ENCODE data around the gene SUPT3H.

Gene SUPT3H

DNA sequence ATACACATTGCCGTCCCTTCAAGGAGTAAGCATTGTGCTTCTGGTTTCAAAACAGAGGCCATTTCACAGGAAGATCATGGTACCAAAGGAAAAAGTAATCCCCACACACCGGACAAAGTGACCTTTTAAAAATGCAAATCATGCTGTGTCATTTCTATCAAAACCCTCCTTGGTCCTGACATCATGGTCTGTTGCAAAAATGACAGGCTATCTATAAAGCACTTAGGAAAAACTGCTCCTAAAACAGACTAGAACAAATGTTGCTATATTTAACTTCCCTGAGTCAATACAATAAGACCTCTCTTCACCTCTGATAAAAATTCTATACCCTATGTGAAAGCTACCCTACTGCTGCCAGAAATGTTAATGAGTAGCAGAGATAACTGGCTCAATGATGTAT is 403.2 kb downstream of the SUPT3H start:
- Histone ChIP-seq H3K27ac (ENCODE audit: low read depth, low read length) (no peak overlapping the region), H3K23ac (ENCODE audit: low read length) (no peak overlapping the region), H3K4me2 (ENCODE audit: low read length) (no peak overlapping the region), H2BK15ac (replicated peaks; ENCODE audit: low read depth) (no peak overlapping the region), H3K79me2 (ENCODE audit: control insufficient read depth, insufficient read depth, low read length) (no peaks in the 10 kb centered on the region), H3K4ac (ENCODE audit: low read depth, low read length) (no peak overlapping the region), H2BK120ac (ENCODE audit: low read depth, low read length) (no peak overlapping the region), H4K8ac (ENCODE audit: low read depth, low read length) (no peak overlapping the region), H3K36me3 (ENCODE audit: control insufficient read depth, insufficient read depth, low read length) (no peaks in the 10 kb centered on the region), H4K5ac (ENCODE audit: low read length) (no peak overlapping the region), H2AK5ac (ENCODE audit: low read length) (no peak overlapping the region), H3K27me3 (ENCODE audit: insufficient read depth, low read length, poor library complexity) (no peaks in the 10 kb centered on the region), H3K4me3 (ENCODE audit: low read length) (no peak overlapping the region), H3K56ac (ENCODE audit: low read length) (no peak overlapping the region), H3K4me1 (ENCODE audit: control insufficient read depth, low read depth, low read length) (no peaks in the 10 kb centered on the region), H3K79me1 (ENCODE audit: low read length) (no peaks in the 10 kb centered on the region), H3K9ac (ENCODE audit: low read length) (no peak overlapping the region), H2BK5ac (ENCODE audit: low read length) (no peak overlapping the region), H3K18ac (ENCODE audit: low read length) (no peak overlapping the region)
- DNase-seq: no peak
- no CpG with 5 or more reads among the region's 2 CpGs for WGBS (ENCODE audit: extremely low coverage, insufficient coverage, low lambda C conversion rate)

GRCh38 chr6:44972709-44973108 is 405.0 kb downstream of the SUPT3H start:
- H3K4me3 ChIP-seq (ENCODE audit: low read length): no peak overlapping the region
- no peak overlapping the region for H2BK120ac ChIP-seq (ENCODE audit: low read depth, low read length)
- no peak overlapping the region for H4K8ac ChIP-seq (ENCODE audit: low read depth, low read length)
- no peak overlapping the region for H3K4me2 ChIP-seq (ENCODE audit: low read length)
- no peak overlapping the region for H2AK5ac ChIP-seq (ENCODE audit: low read length)
- H2BK15ac ChIP-seq (replicated peaks; ENCODE audit: low read depth): no peak overlapping the region
- H3K56ac ChIP-seq (ENCODE audit: low read length): no peak overlapping the region
- no peaks in the 10 kb centered on the region for H3K36me3 ChIP-seq (ENCODE audit: control insufficient read depth, insufficient read depth, low read length)
- H2BK5ac ChIP-seq (ENCODE audit: low read length): no peak overlapping the region
- no CpG with 5 or more reads among the region's 3 CpGs for WGBS (ENCODE audit: extremely low coverage, insufficient coverage, low lambda C conversion rate)
- no peaks in the 10 kb centered on the region for H3K4me1 ChIP-seq (ENCODE audit: control insufficient read depth, low read depth, low read length)
- no peaks in the 10 kb centered on the region for H3K79me1 ChIP-seq (ENCODE audit: low read length)
- H3K79me2 ChIP-seq (ENCODE audit: control insufficient read depth, insufficient read depth, low read length): no peaks in the 10 kb centered on the region
- no peak overlapping the region for H3K4ac ChIP-seq (ENCODE audit: low read depth, low read length)
- H3K9ac ChIP-seq (ENCODE audit: low read length): no peak overlapping the region
- no peak overlapping the region for H3K27ac ChIP-seq (ENCODE audit: low read depth, low read length)
- no peak overlapping the region for H4K5ac ChIP-seq (ENCODE audit: low read length)
- no peak overlapping the region for H3K23ac ChIP-seq (ENCODE audit: low read length)
- DNase-seq: peak; percentile 22
- H3K18ac ChIP-seq (ENCODE audit: low read length): no peak overlapping the region
- H3K27me3 ChIP-seq (ENCODE audit: insufficient read depth, low read length, poor library complexity): no peaks in the 10 kb centered on the region

DNA sequence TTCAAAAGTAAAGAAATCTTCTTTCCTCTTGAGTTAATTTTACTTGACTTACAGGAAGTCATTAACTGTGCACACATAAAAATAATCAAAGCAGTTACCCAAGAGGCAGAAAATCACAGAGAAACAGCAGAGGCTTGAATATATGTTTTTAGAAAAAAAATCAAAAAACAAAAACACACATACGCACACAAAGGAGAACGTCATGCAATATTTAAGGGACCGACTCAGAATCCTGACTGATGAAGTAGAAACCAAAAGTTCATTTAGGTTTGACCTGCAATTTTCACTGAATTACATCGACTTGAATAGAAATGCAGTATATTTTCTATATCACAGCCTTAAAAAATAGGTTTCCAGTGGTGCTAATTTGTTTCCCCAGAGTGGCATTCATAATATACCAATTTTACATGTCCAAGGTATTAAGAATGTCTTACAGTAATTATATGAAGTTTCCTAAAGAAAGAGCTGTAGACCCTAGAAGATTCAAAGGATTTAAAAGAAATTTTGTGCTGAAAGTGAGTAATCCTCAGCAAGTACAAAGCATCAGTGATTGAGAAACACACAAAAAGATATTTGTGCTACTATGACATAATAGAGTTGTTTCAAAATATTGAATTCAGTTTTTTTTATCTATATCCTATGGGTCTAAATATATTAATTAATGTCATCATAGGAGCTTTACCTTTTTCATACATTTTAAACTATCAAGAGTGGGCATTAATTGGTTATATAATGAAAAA is 408.1 kb downstream of the SUPT3H start:
- Histone ChIP-seq H3K79me1 (ENCODE audit: low read length) (no peaks in the 10 kb centered on the region), H3K4me1 (ENCODE audit: control insufficient read depth, low read depth, low read length) (no peaks in the 10 kb centered on the region), H2BK5ac (ENCODE audit: low read length) (no peak overlapping the region), H2AK5ac (ENCODE audit: low read length) (no peak overlapping the region), H3K79me2 (ENCODE audit: control insufficient read depth, insufficient read depth, low read length) (no peaks in the 10 kb centered on the region), H3K4ac (ENCODE audit: low read depth, low read length) (no peak overlapping the region), H3K23ac (ENCODE audit: low read length) (no peak overlapping the region), H2BK15ac (replicated peaks; ENCODE audit: low read depth) (no peak overlapping the region), H3K18ac (ENCODE audit: low read length) (no peak overlapping the region), H3K27ac (ENCODE audit: low read depth, low read length) (no peak overlapping the region), H3K4me2 (ENCODE audit: low read length) (no peak overlapping the region), H2BK120ac (ENCODE audit: low read depth, low read length) (no peak overlapping the region), H3K9ac (ENCODE audit: low read length) (no peak overlapping the region), H3K4me3 (ENCODE audit: low read length) (no peak overlapping the region), H4K8ac (ENCODE audit: low read depth, low read length) (no peak overlapping the region), H3K56ac (ENCODE audit: low read length) (no peak overlapping the region), H3K36me3 (ENCODE audit: control insufficient read depth, insufficient read depth, low read length) (no peaks in the 10 kb centered on the region), H3K27me3 (ENCODE audit: insufficient read depth, low read length, poor library complexity) (no peaks in the 10 kb centered on the region), H4K5ac (ENCODE audit: low read length) (no peak overlapping the region)
- DNase-seq: no peak
- no CpG with 5 or more reads among the region's 4 CpGs for WGBS (ENCODE audit: extremely low coverage, insufficient coverage, low lambda C conversion rate)

GRCh38 chr6:44967481-44967880 is 410.3 kb downstream of the SUPT3H start:
- no peak overlapping the region for H3K4ac ChIP-seq (ENCODE audit: low read depth, low read length)
- no peak overlapping the region for H2BK15ac ChIP-seq (replicated peaks; ENCODE audit: low read depth)
- no peaks in the 10 kb centered on the region for H3K4me1 ChIP-seq (ENCODE audit: control insufficient read depth, low read depth, low read length)
- no peaks in the 10 kb centered on the region for H3K79me1 ChIP-seq (ENCODE audit: low read length)
- no peak overlapping the region for H3K18ac ChIP-seq (ENCODE audit: low read length)
- H3K4me3 ChIP-seq (ENCODE audit: low read length): no peak overlapping the region
- no peak overlapping the region for H3K27ac ChIP-seq (ENCODE audit: low read depth, low read length)
- no peak overlapping the region for H3K4me2 ChIP-seq (ENCODE audit: low read length)
- H3K9ac ChIP-seq (ENCODE audit: low read length): no peak overlapping the region
- H3K27me3 ChIP-seq (ENCODE audit: insufficient read depth, low read length, poor library complexity): no peaks in the 10 kb centered on the region
- no peak overlapping the region for H2BK120ac ChIP-seq (ENCODE audit: low read depth, low read length)
- H3K23ac ChIP-seq (ENCODE audit: low read length): no peak overlapping the region
- H3K56ac ChIP-seq (ENCODE audit: low read length): no peak overlapping the region
- WGBS (ENCODE audit: extremely low coverage, insufficient coverage, low lambda C conversion rate): no CpG with 5 or more reads among the region's 1 CpG
- no peaks in the 10 kb centered on the region for H3K36me3 ChIP-seq (ENCODE audit: control insufficient read depth, insufficient read depth, low read length)
- H3K79me2 ChIP-seq (ENCODE audit: control insufficient read depth, insufficient read depth, low read length): no peaks in the 10 kb centered on the region
- H2AK5ac ChIP-seq (ENCODE audit: low read length): no peak overlapping the region
- DNase-seq: no peak
- no peak overlapping the region for H4K5ac ChIP-seq (ENCODE audit: low read length)
- H2BK5ac ChIP-seq (ENCODE audit: low read length): no peak overlapping the region
- H4K8ac ChIP-seq (ENCODE audit: low read depth, low read length): no peak overlapping the region

DNA sequence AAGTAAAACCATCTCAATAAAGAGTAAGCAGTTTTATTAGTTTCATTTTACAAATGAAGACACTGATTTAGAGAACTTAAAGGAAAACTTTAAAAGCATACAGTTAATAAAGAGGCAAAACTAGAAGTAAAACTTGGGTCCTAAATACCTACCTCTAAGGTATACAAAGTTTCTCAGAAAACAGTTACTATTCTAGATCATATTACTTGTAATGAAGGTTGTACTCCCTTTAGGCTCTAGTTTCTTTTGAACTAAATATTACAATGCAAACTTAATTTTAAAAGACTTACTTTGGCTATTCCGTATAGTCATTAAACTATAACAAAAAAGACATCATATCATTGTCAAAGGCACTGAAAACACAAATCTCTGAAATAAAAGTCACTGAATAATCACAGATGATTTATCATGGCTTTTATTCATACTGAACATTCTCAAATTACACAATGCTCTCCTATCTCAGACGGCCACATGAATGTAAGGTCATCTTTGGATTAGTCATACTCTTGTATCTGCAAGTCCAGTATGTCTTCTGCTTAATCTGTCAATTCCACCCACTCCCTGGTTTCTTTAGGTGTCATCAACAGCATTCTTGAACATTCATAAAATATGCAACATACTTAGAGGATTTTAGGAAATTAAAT is 411.2 kb downstream of the SUPT3H start:
- no peaks in the 10 kb centered on the region for H3K36me3 ChIP-seq (ENCODE audit: control insufficient read depth, insufficient read depth, low read length)
- no CpG with 5 or more reads among the region's 2 CpGs for WGBS (ENCODE audit: extremely low coverage, insufficient coverage, low lambda C conversion rate)
- H3K18ac ChIP-seq (ENCODE audit: low read length): no peak overlapping the region
- H3K23ac ChIP-seq (ENCODE audit: low read length): no peak overlapping the region
- no peak overlapping the region for H3K56ac ChIP-seq (ENCODE audit: low read length)
- H2BK5ac ChIP-seq (ENCODE audit: low read length): no peak overlapping the region
- no peak overlapping the region for H4K8ac ChIP-seq (ENCODE audit: low read depth, low read length)
- no peak overlapping the region for H3K9ac ChIP-seq (ENCODE audit: low read length)
- H4K5ac ChIP-seq (ENCODE audit: low read length): no peak overlapping the region
- H2BK120ac ChIP-seq (ENCODE audit: low read depth, low read length): no peak overlapping the region
- H3K27ac ChIP-seq (ENCODE audit: low read depth, low read length): no peak overlapping the region
- no peaks in the 10 kb centered on the region for H3K79me2 ChIP-seq (ENCODE audit: control insufficient read depth, insufficient read depth, low read length)
- no peak overlapping the region for H3K4ac ChIP-seq (ENCODE audit: low read depth, low read length)
- no peaks in the 10 kb centered on the region for H3K4me1 ChIP-seq (ENCODE audit: control insufficient read depth, low read depth, low read length)
- H2BK15ac ChIP-seq (replicated peaks; ENCODE audit: low read depth): no peak overlapping the region
- no peaks in the 10 kb centered on the region for H3K27me3 ChIP-seq (ENCODE audit: insufficient read depth, low read length, poor library complexity)
- DNase-seq: no peak
- H3K4me3 ChIP-seq (ENCODE audit: low read length): no peak overlapping the region
- no peaks in the 10 kb centered on the region for H3K79me1 ChIP-seq (ENCODE audit: low read length)
- no peak overlapping the region for H3K4me2 ChIP-seq (ENCODE audit: low read length)
- H2AK5ac ChIP-seq (ENCODE audit: low read length): no peak overlapping the region
